CD8-positive, alpha-beta memory T cell (primary cell): ENCODE data around the gene M6PR. TPM values are rescaled to one million over a fixed set of nuclear protein-coding genes. Genes with fewer than 3 reads are reported as not detected.

Experiments
- CTCF ChIA-PET: fragments of 350-600 bp; sonication (Branson Sonifier 250); formaldehyde crosslinking; loops from one replicate; lab custom pipeline; 2021; ENCODE audit warnings: antibody characterized with exemption; lab: Charles Lee
- POLR2A ChIA-PET: fragments of 350-600 bp; sonication (Branson Sonifier 250); formaldehyde crosslinking; loops from one replicate; lab custom pipeline; 2021; ENCODE audit warnings: antibody characterized with exemption; lab: Charles Lee
- DNase-seq, 5 donors: peaks; one replicate each; pipeline versions ENCODE4 v3.0.0 to v3.0.0-alpha.2; 2020 to 2022; ENCODE audit warnings: mixed read lengths in 1 of 5
- H3K27ac ChIP-seq: one replicate; pipeline ENCODE4 v1.7.0; 2013; ENCODE audit warnings: low read depth, mild to moderate bottlenecking, low read length, moderate library complexity
- H3K27me3 ChIP-seq: 2 replicates; pipeline ENCODE4 v1.7.0; 2013; ENCODE audit warnings: low read length, mild to moderate bottlenecking; ENCODE audit not compliant: insufficient read depth, poor library complexity, severe bottlenecking
- H3K36me3 ChIP-seq: 2 replicates; pipeline ENCODE4 v1.7.0; 2013; ENCODE audit warnings: mild to moderate bottlenecking, low read length, moderate library complexity; ENCODE audit not compliant: insufficient read depth
- H3K4me1 ChIP-seq: 2 replicates; pipeline ENCODE4 v1.7.0; 2013; ENCODE audit warnings: mild to moderate bottlenecking, low read length, moderate library complexity; ENCODE audit not compliant: insufficient read depth
- H3K4me3 ChIP-seq: 2 replicates; pipeline ENCODE4 v1.7.0; 2013; ENCODE audit warnings: mild to moderate bottlenecking, low read length
- H3K9me3 ChIP-seq: 2 replicates; pipeline ENCODE4 v1.7.0; 2013; ENCODE audit warnings: mild to moderate bottlenecking, low read length
- H3K27ac Mint-ChIP-seq, 8 donors: one replicate each; pipeline ENCODE4 v1.8.0; 2020 to 2021; ENCODE audit warnings: mixed read lengths in 8 of 8, mild to moderate bottlenecking in 6 of 8, inconsistent platforms in 3 of 8, moderate library complexity in 3 of 8
- H3K27me3 Mint-ChIP-seq, 2 donors: one replicate each; pipeline ENCODE4 v1.8.0; 2020 to 2021; ENCODE audit warnings: mixed read lengths in 2 of 2, mild to moderate bottlenecking in 1 of 2, moderate library complexity in 1 of 2
- H3K36me3 Mint-ChIP-seq, 3 donors: one replicate each; pipeline ENCODE4 v1.8.0; 2020 to 2021; ENCODE audit warnings: mixed read lengths in 3 of 3, inconsistent platforms in 1 of 3, mild to moderate bottlenecking in 1 of 3
- H3K4me1 Mint-ChIP-seq, 3 donors: one replicate each; pipeline ENCODE4 v1.8.0; 2020 to 2021; ENCODE audit warnings: mixed read lengths in 3 of 3, inconsistent platforms in 1 of 3, mild to moderate bottlenecking in 1 of 3
- H3K4me3 Mint-ChIP-seq, 7 donors: one replicate each; pipeline ENCODE4 v1.8.0; 2020 to 2021; ENCODE audit warnings: mixed read lengths in 7 of 7, mild to moderate bottlenecking in 6 of 7, moderate library complexity in 4 of 7, inconsistent platforms in 2 of 7
- H3K9me3 Mint-ChIP-seq, 5 donors: one replicate each; pipeline ENCODE4 v1.8.0; 2020 to 2022; ENCODE audit warnings: mixed read lengths in 5 of 5, mild to moderate bottlenecking in 3 of 5, moderate library complexity in 2 of 5, inconsistent platforms in 1 of 5
- polyA plus RNA-seq: library from polyadenylated mRNA; unstranded; fragments of 300-500 nt; fragmentation: Illumina TruSeq; gene quantifications from one replicate; pipeline ENCODE4 v1.2.3, GENCODE V29; 2021
- total RNA-seq, 2 experiments: library from RNA; stranded (reverse); gene quantifications; one replicate each; pipeline ENCODE4 v1.2.3, GENCODE V29; 2021

The M6PR gene
- total and polyA plus RNA-seq, 3 experiments from 2014 or later, result 226 to 329 (median 248) TPM

DNA sequence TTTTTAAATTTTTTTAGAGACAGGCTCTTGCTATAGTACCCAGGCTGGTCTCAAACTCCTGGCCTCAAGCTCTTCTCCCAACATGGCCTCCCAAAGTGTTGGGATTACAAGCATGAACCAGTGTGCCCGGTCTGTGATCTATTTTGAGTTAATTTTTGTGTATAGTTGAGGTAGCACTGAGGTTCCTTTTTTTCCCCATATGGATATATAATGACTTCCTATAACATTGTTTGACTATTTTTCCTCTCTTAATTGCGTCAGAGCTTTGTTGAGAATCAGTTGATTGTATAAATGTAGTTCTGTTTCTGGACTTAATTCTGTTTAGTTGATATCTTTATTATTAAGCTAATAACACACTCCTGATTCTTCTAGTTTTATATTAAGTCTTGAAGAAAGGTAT is 8.6 kb upstream of the M6PR start:
- H3K4me3 ChIP-seq, result no peak overlapping the region
- H3K4me1 Mint-ChIP-seq, result peaks cover 83 to 93% (median 86%) of the 10 kb centered on the region in 3 donors
- peak overlapping the region in 1 of 7 donors; percentile 15 for H3K4me3 Mint-ChIP-seq
- DNase-seq, result no peak
- no peaks in the 10 kb centered on the region for H3K27me3 Mint-ChIP-seq
- POLR2A ChIA-PET, result no interaction called here
- no peaks in the 10 kb centered on the region for H3K9me3 ChIP-seq
- no peaks in the 10 kb centered on the region for H3K27me3 ChIP-seq
- CTCF ChIA-PET, result no interaction called here
- H3K36me3 ChIP-seq, result no peaks in the 10 kb centered on the region
- H3K36me3 Mint-ChIP-seq, result peaks cover 4 to 18% (median 6%) of the 10 kb centered on the region in 3 donors
- peak overlapping the region in 7 of 8 donors; percentile 46 to 77 (median 71) for H3K27ac Mint-ChIP-seq
- H3K27ac ChIP-seq, result no peak overlapping the region
- peaks cover 95% of the 10 kb centered on the region for H3K4me1 ChIP-seq
- peaks cover 0 to 2% (median 2%) of the 10 kb centered on the region in 5 donors for H3K9me3 Mint-ChIP-seq

DNA sequence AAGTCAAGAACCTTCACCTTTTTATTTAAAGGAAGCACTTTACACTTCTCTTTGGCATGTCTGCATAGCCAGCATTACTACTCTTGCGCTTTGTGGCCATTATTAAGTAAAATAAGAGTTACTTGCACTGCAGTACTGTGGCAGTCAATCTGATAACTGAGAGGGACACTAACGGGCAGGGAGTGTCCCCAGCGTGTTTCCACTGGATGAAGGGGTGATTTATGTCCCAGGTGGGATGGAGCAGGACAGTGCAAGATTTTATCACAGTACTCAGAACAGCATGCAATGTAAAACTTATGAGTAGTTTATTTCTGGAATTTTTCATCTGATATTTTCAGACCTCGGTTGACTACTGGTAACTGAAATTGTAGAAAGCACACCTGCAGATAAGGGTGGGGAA is 8.1 kb upstream of the M6PR start:
- DNase-seq, result no peak
- POLR2A ChIA-PET, result no interaction called here
- peak overlapping the region in 4 of 7 donors; percentile 19 to 56 (median 48) for H3K4me3 Mint-ChIP-seq
- H3K27ac Mint-ChIP-seq, result peak overlapping the region; percentile 69 to 98 (median 90)
- CTCF ChIA-PET, result no interaction called here
- H3K4me1 Mint-ChIP-seq, result peaks cover 86 to 93% (median 88%) of the 10 kb centered on the region in 3 donors
- peaks cover 4 to 13% (median 4%) of the 10 kb centered on the region in 3 donors for H3K36me3 Mint-ChIP-seq
- peaks cover 0 to 3% (median 2%) of the 10 kb centered on the region in 5 donors for H3K9me3 Mint-ChIP-seq
- H3K27me3 Mint-ChIP-seq, result no peaks in the 10 kb centered on the region
- Histone ChIP-seq H3K36me3 (no peaks in the 10 kb centered on the region), H3K9me3 (no peaks in the 10 kb centered on the region), H3K4me1 (peaks cover 96% of the 10 kb centered on the region), H3K4me3 (no peak overlapping the region), H3K27me3 (no peaks in the 10 kb centered on the region), H3K27ac (no peak overlapping the region)

DNA sequence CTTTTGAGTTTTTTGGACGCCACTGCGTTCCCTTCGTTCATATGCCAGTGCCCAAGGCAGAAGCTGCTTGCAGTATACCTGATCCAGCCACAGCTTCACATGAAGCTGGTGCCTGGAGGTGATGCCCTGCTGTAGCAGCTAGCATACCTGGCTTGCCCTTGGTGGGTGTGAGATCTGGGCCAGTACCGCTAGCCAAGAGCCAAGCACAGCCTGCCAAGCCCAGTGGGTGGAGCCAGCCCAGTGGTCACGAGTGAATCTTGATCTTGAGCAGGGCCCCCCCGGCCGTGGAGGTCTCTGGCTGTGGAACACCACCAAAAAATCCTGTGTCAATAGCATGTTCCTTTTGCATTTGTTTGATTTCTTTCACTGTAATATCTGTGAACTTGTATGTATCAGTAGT is 7.3 kb upstream of the M6PR start:
- Histone ChIP-seq H3K27me3 (no peaks in the 10 kb centered on the region), H3K27ac (no peak overlapping the region), H3K36me3 (no peaks in the 10 kb centered on the region), H3K4me1 (peaks cover 96% of the 10 kb centered on the region), H3K9me3 (no peaks in the 10 kb centered on the region), H3K4me3 (no peak overlapping the region)
- DNase-seq, result no peak
- POLR2A ChIA-PET, result no interaction called here
- Mint-ChIP-seq H3K36me3 (peaks cover 0 to 5% (median 4%) of the 10 kb centered on the region in 3 donors), H3K27ac (peak overlapping the region; percentile 69 to 98 (median 90)), H3K4me1 (peaks cover 90 to 95% (median 92%) of the 10 kb centered on the region in 3 donors), H3K9me3 (peaks cover 0 to 3% (median 2%) of the 10 kb centered on the region in 5 donors), H3K27me3 (no peaks in the 10 kb centered on the region), H3K4me3 (peak overlapping the region in 5 of 7 donors; percentile 19 to 56 (median 49))
- CTCF ChIA-PET, result no interaction called here

DNA sequence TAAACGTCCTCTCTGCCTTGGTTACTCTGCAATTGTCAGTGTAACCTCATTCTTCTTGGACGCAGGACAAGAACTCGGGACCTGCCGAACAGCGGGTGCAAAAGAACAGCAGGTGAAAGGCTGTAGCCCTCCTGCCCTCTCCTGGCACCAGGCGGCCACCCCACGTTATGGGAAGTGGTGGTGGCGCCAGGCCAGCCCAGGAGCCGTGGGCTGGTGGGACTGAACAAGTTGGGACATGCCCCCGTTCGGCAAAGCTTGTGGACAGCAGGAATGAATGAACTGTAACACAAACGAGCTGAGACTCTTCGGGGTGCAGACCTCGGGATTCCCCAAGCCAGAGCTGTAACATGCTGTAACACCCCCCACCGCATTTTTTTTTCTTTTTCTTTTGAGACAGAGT is 6.6 kb upstream of the M6PR start:
- no peaks in the 10 kb centered on the region for H3K27me3 Mint-ChIP-seq
- ChIA-PET CTCF (no interaction called here), POLR2A (no interaction called here)
- Histone ChIP-seq H3K4me1 (peaks cover 100% of the 10 kb centered on the region), H3K9me3 (no peaks in the 10 kb centered on the region), H3K36me3 (no peaks in the 10 kb centered on the region), H3K4me3 (no peak overlapping the region), H3K27me3 (no peaks in the 10 kb centered on the region), H3K27ac (no peak overlapping the region)
- H3K36me3 Mint-ChIP-seq, result peaks cover 0 to 4% (median 4%) of the 10 kb centered on the region in 3 donors
- peaks cover 0 to 3% (median 2%) of the 10 kb centered on the region in 5 donors for H3K9me3 Mint-ChIP-seq
- no peak for DNase-seq
- H3K4me1 Mint-ChIP-seq, result peaks cover 96 to 98% (median 96%) of the 10 kb centered on the region in 3 donors
- peak overlapping the region in 2 of 7 donors; percentile 51 to 56 for H3K4me3 Mint-ChIP-seq
- H3K27ac Mint-ChIP-seq, result peak overlapping the region; percentile 37 to 98 (median 93)

DNA sequence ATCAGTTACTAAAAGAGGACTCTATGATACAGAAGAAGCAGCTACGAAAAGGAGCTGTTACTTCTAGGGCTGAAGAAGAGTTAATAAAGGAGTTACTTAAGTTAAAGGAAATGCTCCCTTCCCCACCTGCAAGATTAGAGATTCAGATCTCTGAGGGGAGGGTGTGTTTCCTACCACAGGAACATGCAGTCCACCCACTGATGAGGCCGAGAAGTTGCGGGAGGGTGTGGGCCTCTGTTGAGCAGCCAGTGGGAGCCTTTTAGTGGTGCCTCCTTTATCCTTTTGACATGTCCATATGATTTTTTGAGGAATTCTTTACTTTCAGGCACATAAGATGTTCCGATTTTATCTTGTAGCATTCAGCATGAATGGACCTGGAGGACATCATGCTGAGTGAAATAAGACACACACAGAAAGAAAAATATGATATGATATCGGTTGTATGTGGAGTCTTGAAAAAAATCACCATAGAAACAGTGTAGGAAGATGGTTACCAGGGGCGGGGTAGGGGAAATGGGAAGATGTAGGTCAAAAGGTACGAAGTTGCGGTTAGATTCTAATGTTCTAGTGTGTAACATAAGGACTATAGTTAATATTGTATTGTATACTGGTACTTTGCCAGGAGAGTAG is 4.4 kb upstream of the M6PR start:
- H3K27ac ChIP-seq, result peak overlapping the region; percentile 72
- Mint-ChIP-seq H3K9me3 (peaks cover 0 to 3% (median 2%) of the 10 kb centered on the region in 5 donors), H3K36me3 (peaks cover 4 to 17% (median 4%) of the 10 kb centered on the region in 3 donors), H3K27me3 (no peaks in the 10 kb centered on the region), H3K27ac (peak overlapping the region; percentile 76 to 98 (median 92)), H3K4me1 (peaks cover 81 to 82% (median 81%) of the 10 kb centered on the region in 3 donors), H3K4me3 (peak overlapping the region; percentile 70 to 95 (median 90))
- peak; percentile 32 to 84 (median 69) for DNase-seq
- ChIA-PET CTCF (interaction anchor here (1.2 to 9.9 kb wide), 3 partner anchors 7 to 94 kb away, joined by 4 to 192 read pairs (median 132); no protein-coding TSS in a partner anchor), POLR2A (no interaction called here)
- H3K9me3 ChIP-seq, result no peaks in the 10 kb centered on the region
- H3K27me3 ChIP-seq, result no peaks in the 10 kb centered on the region
- H3K4me3 ChIP-seq, result peak overlapping the region; percentile 29
- H3K36me3 ChIP-seq, result no peaks in the 10 kb centered on the region
- peaks cover 80% of the 10 kb centered on the region for H3K4me1 ChIP-seq

DNA sequence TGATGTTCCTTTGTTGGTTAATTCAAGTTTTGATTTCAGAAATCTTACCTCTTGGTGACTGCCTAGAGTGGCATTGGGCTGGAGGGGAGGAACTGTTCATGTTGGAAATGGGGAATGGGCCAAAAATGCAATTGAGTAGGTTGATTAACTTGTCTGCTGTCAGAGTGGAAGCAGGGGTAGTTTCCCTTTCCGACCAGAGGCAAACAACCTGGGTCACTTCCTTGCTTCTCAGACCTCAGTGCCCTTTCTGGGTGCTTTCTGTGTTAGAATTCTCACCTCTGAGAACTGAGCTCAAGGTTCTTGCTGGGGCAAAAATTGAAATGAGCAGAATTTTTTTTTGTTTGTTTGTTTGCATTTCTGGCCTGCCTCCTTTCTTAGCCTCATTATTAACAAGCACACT is 2.3 kb upstream of the M6PR start:
- POLR2A ChIA-PET, result interaction anchor here (0.6 to 4.0 kb wide), 7 partner anchors 9 to 98 kb away, joined by 3 to 27 read pairs (median 5); no protein-coding TSS in a partner anchor
- peaks cover 79 to 81% (median 81%) of the 10 kb centered on the region in 3 donors for H3K4me1 Mint-ChIP-seq
- Histone ChIP-seq H3K4me3 (peak overlapping the region; percentile 97), H3K4me1 (peaks cover 80% of the 10 kb centered on the region), H3K9me3 (no peaks in the 10 kb centered on the region), H3K27ac (peak overlapping the region; percentile 97), H3K27me3 (no peaks in the 10 kb centered on the region), H3K36me3 (no peaks in the 10 kb centered on the region)
- peak overlapping the region; percentile 85 to 98 (median 94) for H3K27ac Mint-ChIP-seq
- peaks cover 0 to 24% (median 2%) of the 10 kb centered on the region in 3 donors for H3K36me3 Mint-ChIP-seq
- CTCF ChIA-PET, result interaction anchor here (0.6 to 9.9 kb wide), 15 partner anchors 10 to 1073 kb away, joined by 3 to 192 read pairs (median 7); no protein-coding TSS in a partner anchor
- DNase-seq, result peak; percentile 12 to 51 (median 31)
- H3K9me3 Mint-ChIP-seq, result peaks cover 0 to 3% (median 2%) of the 10 kb centered on the region in 5 donors
- H3K4me3 Mint-ChIP-seq, result peak overlapping the region; percentile 90 to 98 (median 93)
- no peaks in the 10 kb centered on the region for H3K27me3 Mint-ChIP-seq

DNA sequence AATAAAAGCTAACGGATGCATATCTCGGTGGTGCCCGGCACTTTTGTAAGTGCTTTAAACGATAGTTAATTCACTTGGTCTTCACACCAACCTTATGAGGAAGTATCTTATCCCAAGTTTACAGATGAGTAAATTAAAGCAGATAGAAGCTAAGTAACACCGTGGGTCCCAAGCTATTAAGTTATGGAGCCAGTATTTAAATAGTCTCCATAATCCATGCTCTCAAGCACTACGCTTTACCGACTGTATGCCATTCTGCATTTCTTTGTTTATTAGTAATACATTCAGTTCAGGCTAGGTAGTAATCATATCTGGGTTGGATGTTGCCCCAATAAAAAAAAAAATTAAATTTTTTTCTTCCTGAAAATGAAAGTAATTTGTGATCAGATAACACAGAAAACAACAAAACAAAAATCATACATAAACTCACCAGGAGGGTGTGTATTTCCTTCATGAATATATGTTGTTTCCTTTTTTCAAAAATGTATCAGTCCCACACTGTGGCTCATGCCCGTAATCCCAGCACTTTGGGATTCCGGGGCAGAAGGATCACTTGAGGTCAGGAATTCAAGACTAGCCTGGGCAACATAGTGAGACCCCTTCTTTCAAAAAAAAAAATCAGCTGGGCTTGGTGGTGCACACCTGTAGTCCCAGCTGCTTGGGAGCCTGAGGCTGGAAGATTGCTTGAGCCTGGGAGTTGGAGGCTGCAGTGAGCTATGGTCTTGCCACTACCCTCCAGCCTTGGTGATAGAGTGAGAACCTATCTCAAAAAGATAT is 1.4 kb upstream of the M6PR start:
- Mint-ChIP-seq H3K9me3 (peaks cover 0 to 3% (median 0%) of the 10 kb centered on the region in 5 donors), H3K27me3 (no peaks in the 10 kb centered on the region), H3K36me3 (peaks cover 0 to 30% (median 2%) of the 10 kb centered on the region in 3 donors), H3K4me1 (peaks cover 76 to 85% (median 81%) of the 10 kb centered on the region in 3 donors), H3K27ac (peak overlapping the region; percentile 90 to 99 (median 96)), H3K4me3 (peak overlapping the region; percentile 90 to 98 (median 93))
- DNase-seq, result peak in 2 of 5 donors; percentile 50 to 67
- Histone ChIP-seq H3K36me3 (peaks cover 4% of the 10 kb centered on the region), H3K9me3 (no peaks in the 10 kb centered on the region), H3K27ac (peak overlapping the region; percentile 97), H3K27me3 (no peaks in the 10 kb centered on the region), H3K4me3 (peak overlapping the region; percentile 97), H3K4me1 (peaks cover 74% of the 10 kb centered on the region)
- CTCF ChIA-PET, result interaction anchor here (0.6 to 9.9 kb wide), 23 partner anchors 11 to 269 kb away, joined by 3 to 192 read pairs (median 4); partner anchors contain the start of gene PHC1
- POLR2A ChIA-PET, result interaction anchor here (0.5 to 4.0 kb wide), 12 partner anchors 10 to 99 kb away, joined by 3 to 27 read pairs (median 5); partner anchors contain the start of gene PHC1
